EL (cell line): ENCODE measurements around the gene ANKLE1.

Experiments used
- DNase-seq: peaks from one replicate; pipeline ENCODE4 v3.0.0-alpha.2; 2016

ANKLE1 gene

DNA sequence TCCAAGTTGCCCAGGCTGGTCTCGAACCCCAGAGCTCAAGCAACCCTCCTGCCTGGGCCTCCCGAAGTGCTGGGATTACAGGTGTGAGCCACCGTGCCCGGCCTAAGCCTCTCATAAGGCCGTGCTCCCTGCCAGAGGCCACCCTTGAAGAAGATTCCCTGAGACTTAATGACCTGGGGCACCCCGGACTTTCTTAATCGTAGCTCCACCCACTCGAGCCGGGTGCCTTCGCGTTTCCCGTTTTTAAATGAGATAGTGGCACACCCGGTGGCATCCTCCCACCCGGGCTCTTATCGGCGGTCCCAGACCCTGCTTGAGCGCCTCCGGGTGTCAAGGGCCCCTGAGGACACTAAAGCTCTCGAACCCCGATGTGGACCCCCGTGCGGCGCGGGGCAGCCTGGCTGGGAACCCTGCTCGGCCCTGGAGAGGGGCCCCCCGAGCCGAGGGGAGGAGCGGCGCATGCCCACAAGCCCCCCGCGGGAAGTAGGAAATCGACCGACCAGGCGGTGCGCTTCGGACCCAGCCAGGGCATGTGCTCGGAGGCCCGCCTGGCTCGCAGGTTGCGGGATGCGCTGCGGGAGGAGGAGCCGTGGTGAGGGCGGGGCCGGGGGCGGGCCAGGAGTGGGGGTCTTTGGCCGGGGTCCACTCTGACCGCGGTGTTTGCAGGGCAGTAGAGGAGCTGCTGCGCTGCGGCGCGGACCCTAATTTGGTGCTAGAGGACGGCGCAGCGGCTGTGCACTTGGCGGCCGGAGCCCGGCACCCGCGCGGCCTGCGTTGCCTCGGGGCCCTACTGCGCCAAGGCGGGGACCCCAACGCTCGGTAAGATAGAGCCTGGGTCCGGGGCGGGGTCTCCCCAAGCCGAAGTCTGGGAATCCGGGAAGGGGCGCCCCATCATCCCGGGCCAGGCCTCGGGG is at the start of gene ANKLE1:
Gene ANKLE1 (plus strand): TSS at position 511 of the 914 bp plus-strand sequence. CDS start 20 bp downstream, at position 531.
- peak; percentile 29 for DNase-seq

DNA sequence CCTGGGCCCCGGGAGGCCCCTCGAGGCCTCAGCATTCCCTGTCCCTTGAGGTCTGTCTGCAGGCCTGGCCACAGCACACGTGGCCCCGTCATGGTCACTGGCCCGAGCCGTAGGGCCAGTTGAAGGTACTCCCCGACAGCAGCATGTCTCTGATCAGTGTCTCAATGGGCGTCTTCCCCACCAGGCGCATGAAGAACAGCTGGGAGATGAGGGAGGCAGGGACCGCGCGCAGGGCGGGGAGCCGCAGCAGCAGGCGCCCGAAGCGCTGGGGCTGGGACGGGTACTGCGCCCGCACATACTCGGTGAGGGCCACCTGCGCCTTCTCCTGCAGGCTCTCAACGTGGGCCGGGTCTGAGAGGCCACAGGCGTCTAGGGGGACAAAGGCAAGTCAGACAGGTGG is 49.4 kb upstream of the ANKLE1 start:
- no peak for DNase-seq

DNA sequence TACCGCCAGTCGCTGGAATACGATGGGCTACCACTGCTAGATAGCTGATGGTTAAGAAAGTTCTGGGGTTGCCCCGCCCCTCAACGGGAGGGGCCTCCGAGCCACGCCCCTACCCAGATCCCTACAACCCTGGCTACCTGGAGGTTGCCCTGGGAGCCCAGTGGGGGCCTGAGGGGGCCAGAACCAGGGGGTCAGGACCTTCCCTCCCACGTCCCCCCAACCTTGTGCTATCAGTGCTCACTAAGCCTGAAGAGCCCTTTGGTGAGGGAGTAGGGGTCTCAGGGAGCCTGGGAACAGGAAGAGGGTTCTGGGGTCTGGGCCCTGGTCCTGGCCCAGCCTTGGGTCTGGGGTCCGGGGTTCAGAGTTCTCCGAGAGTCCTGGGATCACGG is 46.8 kb upstream of the ANKLE1 start:
- DNase-seq: peak; percentile 65

- peak; percentile 79 for DNase-seq
These were observed 46.3 kb upstream of the ANKLE1 start for GRCh38 chr19:17235300-17235970.

GRCh38 chr19:17235971-17236777 is 45.5 kb upstream of the ANKLE1 start:
- peak; percentile 73 for DNase-seq

DNA sequence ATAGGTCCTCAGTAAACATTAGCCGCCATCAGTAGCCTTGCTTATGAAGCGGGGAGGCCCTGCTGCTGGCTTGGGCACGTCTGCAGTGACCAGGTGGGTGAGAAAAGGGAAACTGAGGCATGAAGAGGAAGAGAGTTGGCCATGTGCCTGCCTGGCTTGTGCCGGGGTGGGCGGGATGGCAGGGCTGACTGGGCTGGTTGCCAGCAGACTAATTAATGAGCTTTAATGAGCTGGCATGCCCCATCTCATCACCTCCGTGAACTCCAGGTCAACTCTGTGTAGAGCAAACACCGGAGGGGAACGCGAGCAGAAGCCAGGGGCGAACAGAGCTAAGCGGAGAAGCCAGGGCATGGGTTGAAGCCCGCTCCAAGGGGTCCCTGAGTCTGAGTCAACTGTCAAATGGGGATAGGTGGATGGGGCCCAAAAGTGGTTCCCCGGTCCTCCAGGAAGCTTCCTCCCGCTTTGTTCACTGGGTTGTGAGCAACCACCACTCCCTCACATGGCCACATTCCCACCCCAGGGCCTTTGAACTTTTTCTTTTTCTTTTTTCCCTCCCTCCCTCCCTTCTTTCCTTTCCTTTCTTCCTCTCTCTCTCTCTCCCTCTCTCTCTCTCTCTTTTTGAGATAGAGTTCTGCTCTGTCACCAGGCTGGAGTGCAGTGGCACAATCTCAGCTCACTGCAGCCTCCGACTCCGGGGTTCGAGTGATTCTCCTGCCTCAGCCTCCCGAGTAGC is 44.7 kb upstream of the ANKLE1 start:
- no peak for DNase-seq

DNA sequence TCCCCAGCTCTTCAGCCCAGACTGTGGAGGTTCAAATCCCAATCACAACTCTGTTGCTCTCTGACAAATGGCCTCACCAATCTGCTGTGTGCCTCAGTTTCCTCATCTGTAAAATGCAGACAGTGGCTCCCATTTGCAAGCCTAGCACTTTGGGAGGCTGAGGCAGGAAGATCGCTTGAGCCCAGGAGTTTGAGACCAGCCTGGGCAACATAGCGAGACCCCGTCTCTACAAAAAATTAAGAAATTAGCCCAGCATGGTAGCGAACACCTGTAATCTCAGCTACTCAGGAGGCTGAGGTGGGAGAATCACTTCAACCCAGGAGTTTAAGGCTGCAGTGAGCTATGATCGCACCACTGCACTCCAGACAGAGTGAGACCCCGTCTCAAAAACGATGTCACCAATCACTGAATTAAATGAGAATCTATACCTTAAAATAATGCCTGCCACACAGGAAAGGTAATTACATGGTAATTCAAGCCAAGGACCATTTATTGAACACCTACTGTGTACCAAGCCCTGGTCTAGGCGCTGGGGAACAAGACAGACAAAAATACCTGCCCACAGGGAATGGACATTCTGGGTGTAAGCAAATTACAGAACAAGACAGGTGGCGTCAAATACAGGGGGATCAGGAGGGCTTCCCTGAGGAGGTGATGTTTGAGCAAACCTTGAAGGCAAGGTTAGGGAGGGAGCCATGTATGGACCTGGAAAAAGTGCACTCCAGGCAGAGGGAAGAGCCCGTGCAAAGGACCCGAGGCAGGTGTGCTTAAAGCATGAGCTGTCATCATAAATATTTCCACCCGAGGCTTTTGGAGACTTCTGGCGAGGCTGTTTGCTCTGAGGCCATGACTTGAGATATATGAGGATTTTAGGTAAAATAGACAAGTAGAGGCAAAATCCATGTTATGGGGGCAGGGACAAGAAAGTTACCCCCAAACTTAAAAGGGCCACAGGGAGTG is 43.7 kb upstream of the ANKLE1 start:
- DNase-seq: no peak

DNA sequence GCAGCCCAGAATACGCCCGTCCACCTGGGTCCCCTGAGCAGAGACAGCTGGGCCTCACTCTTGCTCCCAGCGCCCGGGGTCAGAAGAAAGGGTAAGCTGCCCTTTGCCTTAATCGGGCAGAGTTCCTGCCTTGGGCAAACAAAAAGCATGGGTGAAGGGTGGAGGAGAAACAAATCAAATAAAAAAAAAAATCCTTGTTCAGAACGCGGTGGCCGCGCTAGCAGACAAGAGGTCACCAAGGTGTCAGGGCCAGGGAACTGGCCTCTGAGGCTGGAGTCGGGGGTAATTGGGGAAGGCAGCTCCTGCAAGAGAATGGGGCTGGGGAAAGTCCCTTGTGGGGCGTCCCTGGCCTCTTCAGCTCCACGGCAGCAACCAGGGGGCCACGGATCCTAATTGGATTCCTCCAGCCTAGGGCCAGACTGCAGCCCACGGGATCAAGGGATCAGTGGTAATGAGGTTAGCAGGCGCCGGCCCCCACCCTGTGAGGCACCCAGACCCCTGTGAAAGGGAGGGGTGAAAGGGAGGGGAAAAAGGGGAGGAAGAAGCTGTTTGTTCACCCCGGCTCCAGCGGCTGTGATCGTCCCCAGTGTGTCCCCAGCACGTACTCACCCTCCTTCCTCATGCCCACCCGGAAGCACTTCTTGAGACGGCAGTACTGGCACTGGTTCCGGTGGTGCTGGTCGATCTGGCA is 41.5 kb upstream of the ANKLE1 start:
- no peak for DNase-seq

GRCh38 chr19:17240826-17241399 is 40.8 kb upstream of the ANKLE1 start:
- DNase-seq: no peak

- DNase-seq: no peak
These were observed 39.1 kb upstream of the ANKLE1 start for GRCh38 chr19:17242431-17243208.

GRCh38 chr19:17243211-17243829 is 38.4 kb upstream of the ANKLE1 start:
- DNase-seq: no peak

GRCh38 chr19:17243830-17244617 is 37.7 kb upstream of the ANKLE1 start:
- DNase-seq: peak; percentile 53

DNA sequence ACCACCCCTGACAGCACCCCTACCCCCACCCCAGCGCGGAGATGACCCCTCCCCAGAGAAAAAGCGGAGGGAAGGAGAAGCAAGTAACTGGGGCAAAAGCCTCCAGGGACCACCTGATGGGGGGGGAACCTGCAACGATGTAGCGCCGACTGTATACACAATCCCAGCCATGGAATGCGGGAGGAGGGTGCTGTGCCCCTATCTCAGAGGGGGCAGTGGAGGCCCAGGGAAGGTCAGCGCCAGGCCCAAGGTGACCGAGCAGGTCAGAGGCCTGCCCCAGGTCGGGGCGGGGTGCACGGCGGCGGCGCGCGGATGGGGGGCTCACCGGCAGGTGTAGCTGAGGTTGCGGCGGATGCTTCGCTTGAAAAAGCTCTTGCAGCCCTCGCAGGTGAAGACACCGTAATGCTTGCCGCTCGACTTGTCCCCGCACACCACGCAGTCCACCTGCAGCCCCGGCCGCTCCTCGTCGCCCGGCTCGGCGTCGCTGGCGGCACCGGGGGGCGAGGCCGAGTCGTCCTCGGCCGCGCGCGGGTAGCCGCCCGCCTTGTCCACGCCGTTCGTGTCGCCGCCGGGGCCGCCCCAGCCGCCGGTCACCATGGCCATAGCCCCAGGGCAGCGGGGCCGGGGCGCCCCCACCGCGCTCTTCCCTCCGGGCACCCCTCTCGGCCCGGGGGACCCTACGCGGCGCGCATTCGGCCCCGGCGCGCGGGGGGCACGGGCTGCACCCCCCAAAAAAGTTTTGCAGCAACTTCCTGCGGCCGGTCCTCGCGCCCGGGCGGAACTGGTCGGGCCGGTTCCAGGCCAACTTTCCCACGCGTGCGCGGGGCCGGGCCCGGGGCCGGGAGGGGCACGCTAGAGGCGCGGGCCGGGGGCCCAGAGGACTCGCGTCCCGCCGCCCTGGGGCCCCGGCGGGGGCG is 36.8 kb upstream of the ANKLE1 start:
- DNase-seq: no peak

GRCh38 chr19:17245535-17245984 is 36.1 kb upstream of the ANKLE1 start, which contains the start of gene NR2F6:
NR2F6 (minus strand) TSS chr19:17245919; CDS start chr19:17245220, 699 bp downstream.
- DNase-seq: no peak

GRCh38 chr19:17246681-17247425 is 34.8 kb upstream of the ANKLE1 start:
- peak; percentile 45 for DNase-seq
